ENCODE measurements around the gene CREG2.
"Not testable (repeated sequence)": the region's sequence is repeated elsewhere in the genome, so short reads cannot be mapped to it uniquely, and the experiment has no call there.

The CREG2 gene

DNA sequence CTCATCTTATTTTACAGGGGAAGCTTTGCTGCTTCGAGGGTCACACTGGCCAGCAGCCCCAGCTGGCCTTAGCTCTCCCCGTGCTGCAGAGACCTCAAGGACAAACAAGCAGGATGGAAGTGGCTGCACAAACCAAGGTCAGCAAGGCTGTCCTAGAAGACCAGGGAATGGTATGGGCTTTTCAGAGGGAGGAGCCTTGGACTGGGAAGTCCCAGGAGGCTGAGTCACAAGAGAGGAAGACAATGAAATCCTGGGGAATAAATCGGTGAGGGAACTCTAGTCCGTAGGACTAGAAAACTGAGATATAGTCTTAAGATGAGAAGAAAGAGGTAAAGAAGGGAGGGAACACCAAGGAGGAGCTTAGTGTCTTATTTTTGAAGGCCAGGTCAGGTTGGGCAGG, 15.7 kb downstream of the CREG2 start:
- DNase-seq (ENCODE audit: low read depth) = no peak

GRCh38 chr2:101369100-101369499, 18.2 kb downstream of the CREG2 start:
- DNase-seq (ENCODE audit: low read depth) = no peak

GRCh38 chr2:101368376-101368775, 18.9 kb downstream of the CREG2 start:
- no peak for DNase-seq (ENCODE audit: low read depth)

DNA sequence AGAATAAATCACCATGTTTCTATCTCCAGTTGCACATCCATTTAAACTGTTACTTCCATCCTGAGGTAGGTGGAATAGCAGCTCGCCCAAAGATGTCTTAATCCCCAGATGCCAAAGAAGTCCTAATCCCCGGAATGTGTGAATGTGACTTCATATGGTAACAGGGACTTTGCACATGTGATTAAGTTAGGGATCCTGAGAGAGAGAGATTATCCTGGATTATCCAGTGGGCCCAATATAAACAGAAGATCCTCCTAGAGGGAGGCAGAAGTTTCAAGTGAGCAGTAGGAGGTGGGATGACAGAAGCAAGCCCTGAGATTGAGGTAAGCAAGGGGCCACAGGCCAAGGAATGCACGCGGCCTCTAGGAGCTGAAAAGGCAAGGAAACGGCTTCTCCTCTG, 19.8 kb downstream of the CREG2 start:
- no peak for DNase-seq (ENCODE audit: low read depth)

GRCh38 chr2:101364878-101365277, 22.4 kb downstream of the CREG2 start:
- no peak for DNase-seq (ENCODE audit: low read depth)

DNA sequence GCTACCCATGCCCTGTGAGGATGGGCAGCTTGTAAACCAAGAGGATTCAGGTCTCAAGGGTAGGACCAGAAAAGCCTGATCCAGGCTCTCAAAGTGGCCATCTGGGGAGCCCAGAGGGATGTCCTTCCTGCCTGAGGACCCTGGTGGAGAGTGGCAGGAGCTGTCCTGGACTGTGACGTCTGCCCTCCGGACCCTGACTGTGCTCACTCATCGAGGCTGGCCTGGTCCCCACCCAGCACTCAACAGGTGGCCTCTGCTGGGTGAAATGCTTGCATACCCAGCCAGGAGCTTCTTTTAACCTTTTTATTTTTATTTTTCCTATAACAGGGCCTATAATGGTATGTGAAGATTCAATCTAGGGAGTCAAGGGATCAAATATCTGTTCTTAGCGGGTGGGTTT, 24.5 kb downstream of the CREG2 start:
- DNase-seq (ENCODE audit: low read depth) = no peak

- DNase-seq (ENCODE audit: low read depth) = no peak
These were observed 25.0 kb downstream of the CREG2 start for GRCh38 chr2:101362316-101362715.

DNA sequence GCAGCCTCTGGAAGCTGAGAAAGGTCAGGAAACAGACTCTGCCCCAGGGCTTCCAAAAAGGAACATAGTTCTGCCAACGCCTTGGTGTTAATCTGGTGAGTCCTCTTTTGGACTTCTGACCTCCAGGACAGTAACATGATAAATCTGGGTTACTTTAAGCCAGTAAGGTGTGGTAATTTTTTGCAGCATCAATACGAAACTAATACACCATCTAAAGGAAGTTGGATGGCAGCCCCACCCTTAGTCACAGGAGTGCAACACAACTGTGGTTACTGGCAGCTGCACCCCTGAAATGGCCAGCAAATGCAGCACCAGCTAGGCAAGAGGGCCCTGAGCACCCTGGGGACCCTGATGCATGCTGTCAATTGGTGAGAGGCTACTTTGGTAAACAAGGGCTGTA, 25.8 kb downstream of the CREG2 start:
- DNase-seq (ENCODE audit: low read depth) = no peak

DNA sequence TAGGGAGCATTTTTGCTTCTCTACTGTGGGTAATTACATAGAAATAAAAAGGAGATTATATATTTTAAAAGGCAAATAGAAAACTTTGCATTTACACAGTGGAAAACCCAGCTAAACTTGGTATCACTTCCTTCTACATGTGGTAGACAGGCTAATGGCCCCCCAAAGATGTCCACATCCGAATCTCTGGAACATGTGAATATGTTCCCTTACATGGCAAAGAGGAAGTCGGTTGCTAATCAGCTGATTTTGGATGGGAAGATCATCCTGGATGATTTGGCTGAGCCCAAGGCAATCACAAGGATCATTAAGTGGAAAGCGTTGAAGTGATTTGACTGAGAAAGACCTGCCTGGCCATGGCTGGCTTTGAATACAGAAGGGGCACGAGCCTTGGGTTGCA, 26.2 kb downstream of the CREG2 start:
- DNase-seq (ENCODE audit: low read depth) = no peak

- no peak for DNase-seq (ENCODE audit: low read depth)
These were observed 27.1 kb downstream of the CREG2 start for GRCh38 chr2:101360232-101360631.

- no peak for DNase-seq (ENCODE audit: low read depth)
These were observed 27.8 kb downstream of the CREG2 start for GRCh38 chr2:101359410-101359954.

DNA sequence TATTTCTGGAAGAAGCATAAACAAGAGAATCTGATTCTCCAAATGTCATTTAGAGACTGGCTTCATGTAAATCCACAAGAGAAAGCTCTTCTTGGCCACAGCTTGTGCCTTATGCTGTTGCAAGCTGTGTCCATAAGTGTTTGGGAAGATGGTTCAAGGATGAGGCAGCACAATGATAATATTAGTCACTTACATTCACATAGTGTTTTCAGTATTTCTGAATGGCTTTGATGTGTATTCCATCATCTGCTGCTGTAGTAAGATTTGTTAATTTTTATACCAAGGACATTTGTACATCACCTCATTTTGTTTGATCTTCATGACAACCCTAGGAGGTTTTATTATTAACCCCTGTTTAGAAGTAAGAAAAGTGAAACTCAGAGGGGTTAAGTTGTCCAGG, 29.9 kb downstream of the CREG2 start:
- no peak for DNase-seq (ENCODE audit: low read depth)

GRCh38 chr2:101356521-101356920, 30.8 kb downstream of the CREG2 start:
- DNase-seq (ENCODE audit: low read depth) = no peak

DNA sequence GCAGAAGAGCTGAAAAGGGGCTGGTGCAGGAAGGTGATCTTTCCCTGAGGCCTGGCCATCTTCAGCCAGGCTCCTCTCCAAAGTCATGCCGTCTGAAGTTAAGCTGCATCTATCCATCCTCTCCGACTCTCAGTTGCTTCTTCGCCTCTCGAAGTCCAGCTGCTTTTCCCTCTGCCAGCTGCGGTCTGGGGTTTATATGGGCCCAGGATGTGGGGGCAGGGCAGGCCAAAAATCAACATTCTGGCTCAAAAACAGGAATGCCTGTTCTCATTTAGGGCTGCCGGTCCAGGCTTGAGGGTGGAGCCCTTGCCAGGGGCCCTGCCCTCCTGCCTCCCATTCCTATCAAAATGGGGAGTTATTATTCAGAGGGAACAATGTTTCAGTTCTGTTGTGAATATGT, 31.2 kb downstream of the CREG2 start:
- DNase-seq (ENCODE audit: low read depth) = no peak

GRCh38 chr2:101355401-101356054, 31.8 kb downstream of the CREG2 start:
- no peak for DNase-seq (ENCODE audit: low read depth)

GRCh38 chr2:101354420-101355311, 32.6 kb downstream of the CREG2 start:
- DNase-seq (ENCODE audit: low read depth) = no peak

DNA sequence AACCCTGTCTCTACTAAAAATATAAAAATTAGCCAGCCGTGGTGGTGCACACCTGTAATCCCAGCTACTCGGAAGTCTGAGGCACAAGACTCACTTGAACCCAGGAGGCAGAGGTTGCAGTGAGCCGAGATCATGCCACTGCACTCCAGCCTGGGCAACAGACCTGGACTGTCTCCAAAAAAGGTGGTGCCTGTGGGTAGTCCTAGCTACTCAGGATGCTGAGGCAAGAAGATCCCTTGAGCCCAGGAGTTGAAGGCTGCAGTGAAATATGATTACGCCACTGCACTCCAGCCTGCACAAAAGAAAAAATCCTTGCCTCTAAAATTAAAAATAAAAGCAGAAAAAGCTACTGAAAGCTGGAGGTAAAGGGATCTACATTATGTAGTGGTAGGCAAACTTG, 34.7 kb downstream of the CREG2 start:
- DNase-seq (ENCODE audit: low read depth) = not testable (repeated sequence)

DNA sequence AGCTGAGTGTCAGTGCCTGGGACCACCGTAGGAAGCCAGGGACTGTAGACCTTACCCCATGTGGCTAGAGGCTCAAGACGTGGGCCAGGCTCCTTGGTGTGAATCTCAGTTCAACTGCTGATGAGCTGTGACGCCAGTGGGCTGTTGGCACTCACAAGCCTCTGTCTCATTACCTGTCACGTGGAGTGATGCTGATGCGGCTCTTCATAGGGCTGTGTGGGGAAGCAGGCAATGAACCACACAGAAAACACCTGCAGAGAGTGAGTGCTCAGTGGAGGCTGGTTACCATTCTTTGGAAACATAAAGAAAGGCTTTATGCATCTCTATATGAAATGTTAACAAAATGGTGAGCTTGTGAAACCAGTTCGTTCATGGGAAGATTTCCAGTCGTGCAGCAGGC, 36.1 kb downstream of the CREG2 start:
- DNase-seq (ENCODE audit: low read depth) = no peak

- DNase-seq (ENCODE audit: low read depth) = no peak
These were observed 37.2 kb downstream of the CREG2 start for GRCh38 chr2:101349893-101350662.

DNA sequence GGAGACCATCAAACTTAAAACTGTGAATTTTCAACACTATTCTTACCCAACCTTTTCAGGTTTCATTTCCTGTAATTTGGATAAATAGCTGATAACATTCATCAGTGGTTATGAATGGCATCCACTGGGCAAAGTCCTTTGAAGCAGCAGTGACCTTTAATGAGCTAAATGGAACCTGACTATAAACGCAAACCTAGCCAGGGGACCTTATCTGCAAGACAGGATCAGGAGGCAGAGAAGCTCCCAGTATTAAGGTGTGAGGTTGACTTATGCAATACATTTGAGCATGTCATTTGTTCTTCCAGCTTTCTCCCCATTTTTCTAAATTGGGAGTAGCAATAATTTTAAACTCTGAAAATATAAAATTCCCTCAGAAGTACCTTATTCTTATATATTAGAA, 38.4 kb downstream of the CREG2 start:
- DNase-seq (ENCODE audit: low read depth) = no peak

GRCh38 chr2:101346909-101347308, 40.4 kb downstream of the CREG2 start:
- no peak for DNase-seq (ENCODE audit: low read depth)

GRCh38 chr2:101344137-101344536, 43.2 kb downstream of the CREG2 start:
- DNase-seq (ENCODE audit: low read depth) = no peak

GRCh38 chr2:101342625-101343008, 44.7 kb downstream of the CREG2 start:
- DNase-seq (ENCODE audit: low read depth) = no peak

Data from GM04503 (cell line).